ENCODE measurements around the gene ASCC3.

DNA sequence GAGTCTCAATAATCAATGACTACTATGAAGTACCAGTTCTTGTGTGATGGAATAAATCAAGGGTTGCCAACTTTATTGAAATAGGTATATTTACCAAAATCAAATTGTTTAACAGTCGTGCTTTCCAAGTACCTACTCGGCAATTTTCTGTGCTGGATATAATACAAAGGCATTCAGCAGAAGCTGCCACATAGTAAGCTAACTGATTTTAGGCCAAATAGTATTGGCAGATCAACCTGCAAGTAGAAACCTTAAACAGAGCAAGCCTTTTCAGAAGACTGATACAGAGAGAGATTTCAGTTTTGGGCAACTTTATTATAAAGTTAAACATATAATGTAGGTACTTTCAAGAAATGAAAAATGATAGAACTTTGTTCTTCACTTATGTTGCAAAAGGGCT, 174.6 kb downstream of the ASCC3 start:
- no peak for TF ChIP-seq HDGF (IDR thresholded peaks at IDR 0.05; ENCODE audit: borderline replicate concordance)
- TF ChIP-seq SUZ12 (IDR thresholded peaks at IDR 0.05) = no peak
- TF ChIP-seq BHLHE40 (IDR thresholded peaks at IDR 0.05; ENCODE audit: borderline replicate concordance) = no peak
- no peak for TF ChIP-seq FOXM1 (IDR thresholded peaks at IDR 0.05; ENCODE audit: borderline replicate concordance)
- no peak for TF ChIP-seq CTBP1 (IDR thresholded peaks at IDR 0.05; ENCODE audit: borderline replicate concordance)
- TF ChIP-seq TARDBP (IDR thresholded peaks at IDR 0.05) = no peak
- TF ChIP-seq PKNOX1 (IDR thresholded peaks at IDR 0.05) = no peak
- TF ChIP-seq ZNF384 (IDR thresholded peaks at IDR 0.05) = no peak

Data from HEK293T (cell line).